ENCODE measurements around the gene NOC4L. TPM values are rescaled to one million over a fixed set of nuclear protein-coding genes. Genes with fewer than 3 reads are reported as not detected.
A peak's percentile ranks its signal among the peaks of the same experiment; 100 is the strongest.

Gene NOC4L
- total RNA-seq, 2 experiments from 2014 or later, result 31.0 to 47.6 TPM

DNA sequence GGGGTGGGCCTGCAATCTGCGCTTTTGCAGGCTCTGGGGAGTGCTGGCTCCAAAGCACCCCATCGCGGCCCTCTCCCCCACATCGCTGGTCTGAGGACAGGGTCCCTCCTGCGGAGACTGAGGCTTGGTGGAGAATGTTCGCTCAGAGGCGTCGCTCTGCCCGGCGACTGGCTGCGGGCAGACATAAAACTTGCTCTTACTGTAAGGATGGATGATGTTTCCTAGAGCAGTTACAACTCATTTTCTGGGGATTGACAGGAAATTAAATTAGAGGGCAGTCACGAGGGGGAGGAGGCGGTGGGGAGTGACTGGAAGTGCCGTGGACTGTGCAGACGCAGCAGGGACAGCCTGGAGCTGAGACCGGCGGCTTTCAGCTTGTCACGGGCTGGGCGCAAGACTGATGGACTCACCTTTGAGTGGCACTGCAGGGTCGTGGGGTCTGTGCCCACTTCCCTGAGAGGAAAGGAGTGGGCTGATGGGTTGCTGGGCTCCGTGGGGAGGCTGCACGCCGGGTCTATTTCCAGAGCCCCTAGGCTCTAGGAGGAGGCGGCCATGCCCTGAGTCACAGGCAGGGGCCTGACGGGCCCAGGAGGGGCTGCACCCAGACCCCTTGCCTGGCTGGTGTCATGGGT, 32.8 kb downstream of the NOC4L start:
- no TSS peak for BruUV-seq (replicated peaks)
- H3K79me2 ChIP-seq (ENCODE audit: insufficient read depth, low read depth, low read length), result no peaks in the 10 kb centered on the region
- no peaks in the 10 kb centered on the region for H3K9me3 ChIP-seq (ENCODE audit: low read length)
- no peak overlapping the region for H3K4me3 ChIP-seq (ENCODE audit: low read depth, low read length, poor library complexity, severe bottlenecking)
- no peaks in the 10 kb centered on the region for H3K9me2 ChIP-seq (ENCODE audit: insufficient read depth, low read length)
- no peak overlapping the region for H2AFZ ChIP-seq (ENCODE audit: low read length)
- H3K4me1 ChIP-seq (ENCODE audit: insufficient read depth, low read length, poor library complexity, severe bottlenecking), result peaks cover 14% of the 10 kb centered on the region
- no peaks in the 10 kb centered on the region for H3K36me3 ChIP-seq (ENCODE audit: insufficient read depth, low read length)
- TF ChIP-seq CTCF (conservative IDR thresholded peaks at IDR 0.05; ENCODE audit: low read length) (no peak), EZH2phosphoT487 (IDR thresholded peaks at IDR 0.05; ENCODE audit: borderline replicate concordance, low read depth, low read length) (no peak)
- intact Hi-C loops (cut with micrococcal nuclease; ENCODE audit: unreplicated experiment), result no loop called here
- no peak for DNase-seq (ENCODE audit: low spot score)
- no peaks in the 10 kb centered on the region for H4K20me1 ChIP-seq (ENCODE audit: insufficient read depth, low read length)
- ChIA-PET CTCF (ENCODE audit: unreplicated experiment) (interaction anchor here (0.6 kb wide), 1 partner anchor 16 kb away, joined by 5 read pairs; no protein-coding TSS in a partner anchor), POLR2A (no interaction called here)
- H3K4me2 ChIP-seq (ENCODE audit: low read length), result no peak overlapping the region
- H3K27ac ChIP-seq (ENCODE audit: low read depth, low read length, poor library complexity, severe bottlenecking), result no peak overlapping the region

DNA sequence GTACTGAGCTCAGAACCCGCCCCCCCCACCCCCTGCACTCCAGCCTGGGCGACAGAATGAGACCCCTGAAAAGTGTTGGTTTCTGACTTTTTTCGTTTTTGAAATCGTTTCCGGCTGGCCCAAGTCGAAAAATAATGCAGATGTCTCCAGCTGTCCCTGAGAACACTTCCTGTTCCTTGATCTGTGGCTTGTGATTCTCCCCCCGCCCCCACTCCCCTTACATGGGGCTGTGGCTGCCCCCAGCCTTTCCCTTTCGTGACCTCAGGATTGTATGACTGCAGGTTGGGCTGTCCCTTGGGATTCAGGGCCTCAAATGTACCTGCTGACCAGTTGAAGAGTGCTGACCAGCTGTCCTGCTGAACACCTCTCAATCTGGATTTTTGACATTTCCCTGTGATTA, 34.1 kb downstream of the NOC4L start:
- CTCF ChIA-PET (ENCODE audit: unreplicated experiment), result no interaction called here
- POLR2A ChIA-PET, result no interaction called here
- Histone ChIP-seq H3K4me1 (ENCODE audit: insufficient read depth, low read length, poor library complexity, severe bottlenecking) (peaks cover 14% of the 10 kb centered on the region), H3K79me2 (ENCODE audit: insufficient read depth, low read depth, low read length) (no peaks in the 10 kb centered on the region), H3K9me3 (ENCODE audit: low read length) (no peaks in the 10 kb centered on the region), H3K4me3 (ENCODE audit: low read depth, low read length, poor library complexity, severe bottlenecking) (no peak overlapping the region), H4K20me1 (ENCODE audit: insufficient read depth, low read length) (no peaks in the 10 kb centered on the region), H3K4me2 (ENCODE audit: low read length) (peak overlapping the region; percentile 43; the same call in 1 of the 2 replicates), H2AFZ (ENCODE audit: low read length) (peak overlapping the region; percentile 55; the same call in 1 of the 2 replicates), H3K27ac (ENCODE audit: low read depth, low read length, poor library complexity, severe bottlenecking) (no peak overlapping the region), H3K36me3 (ENCODE audit: insufficient read depth, low read length) (no peaks in the 10 kb centered on the region), H3K9me2 (ENCODE audit: insufficient read depth, low read length) (no peaks in the 10 kb centered on the region)
- intact Hi-C loops (cut with micrococcal nuclease; ENCODE audit: unreplicated experiment), result no loop called here
- BruUV-seq (replicated peaks), result no TSS peak
- DNase-seq (ENCODE audit: low spot score), result peak; percentile 47
- TF ChIP-seq EZH2phosphoT487 (IDR thresholded peaks at IDR 0.05; ENCODE audit: borderline replicate concordance, low read depth, low read length) (no peak), CTCF (conservative IDR thresholded peaks at IDR 0.05; ENCODE audit: low read length) (no peak)

GRCh38 chr12:132178801-132179401, 34.6 kb downstream of the NOC4L start:
- Histone ChIP-seq H3K4me2 (ENCODE audit: low read length) (peak overlapping the region; percentile 43; the same call in 1 of the 2 replicates), H3K27ac (ENCODE audit: low read depth, low read length, poor library complexity, severe bottlenecking) (no peak overlapping the region), H3K36me3 (ENCODE audit: insufficient read depth, low read length) (no peaks in the 10 kb centered on the region), H2AFZ (ENCODE audit: low read length) (peak overlapping the region; percentile 55; the same call in 1 of the 2 replicates), H3K9me3 (ENCODE audit: low read length) (no peaks in the 10 kb centered on the region), H3K79me2 (ENCODE audit: insufficient read depth, low read depth, low read length) (no peaks in the 10 kb centered on the region), H3K4me1 (ENCODE audit: insufficient read depth, low read length, poor library complexity, severe bottlenecking) (peaks cover 14% of the 10 kb centered on the region), H3K4me3 (ENCODE audit: low read depth, low read length, poor library complexity, severe bottlenecking) (no peak overlapping the region), H3K9me2 (ENCODE audit: insufficient read depth, low read length) (no peaks in the 10 kb centered on the region), H4K20me1 (ENCODE audit: insufficient read depth, low read length) (no peaks in the 10 kb centered on the region)
- DNase-seq (ENCODE audit: low spot score), result no peak
- intact Hi-C loops (cut with micrococcal nuclease; ENCODE audit: unreplicated experiment), result no loop called here
- TF ChIP-seq EZH2phosphoT487 (IDR thresholded peaks at IDR 0.05; ENCODE audit: borderline replicate concordance, low read depth, low read length), result no peak
- no peak; the same call in 1 of the 2 replicates for TF ChIP-seq CTCF (conservative IDR thresholded peaks at IDR 0.05; ENCODE audit: low read length)
- CTCF ChIA-PET (ENCODE audit: unreplicated experiment), result no interaction called here
- no TSS peak for BruUV-seq (replicated peaks)
- POLR2A ChIA-PET, result no interaction called here
